Stimulated activated CD4-positive, alpha-beta T cell treated with anti-CD3 and anti-CD28 coated beads, Interleukin-2, amount 100 ng/mL, for 4 hours (primary cell): ENCODE measurements around the gene MMP25.
"Not testable (repeated sequence)": the region's sequence is repeated elsewhere in the genome, so short reads cannot be mapped to it uniquely, and the experiment has no call there.

Experiments
- DNase-seq: peaks from one replicate; pipeline ENCODE4 v3.0.0-alpha.2; 2020; ENCODE audit warnings: low read depth

MMP25 gene

DNA sequence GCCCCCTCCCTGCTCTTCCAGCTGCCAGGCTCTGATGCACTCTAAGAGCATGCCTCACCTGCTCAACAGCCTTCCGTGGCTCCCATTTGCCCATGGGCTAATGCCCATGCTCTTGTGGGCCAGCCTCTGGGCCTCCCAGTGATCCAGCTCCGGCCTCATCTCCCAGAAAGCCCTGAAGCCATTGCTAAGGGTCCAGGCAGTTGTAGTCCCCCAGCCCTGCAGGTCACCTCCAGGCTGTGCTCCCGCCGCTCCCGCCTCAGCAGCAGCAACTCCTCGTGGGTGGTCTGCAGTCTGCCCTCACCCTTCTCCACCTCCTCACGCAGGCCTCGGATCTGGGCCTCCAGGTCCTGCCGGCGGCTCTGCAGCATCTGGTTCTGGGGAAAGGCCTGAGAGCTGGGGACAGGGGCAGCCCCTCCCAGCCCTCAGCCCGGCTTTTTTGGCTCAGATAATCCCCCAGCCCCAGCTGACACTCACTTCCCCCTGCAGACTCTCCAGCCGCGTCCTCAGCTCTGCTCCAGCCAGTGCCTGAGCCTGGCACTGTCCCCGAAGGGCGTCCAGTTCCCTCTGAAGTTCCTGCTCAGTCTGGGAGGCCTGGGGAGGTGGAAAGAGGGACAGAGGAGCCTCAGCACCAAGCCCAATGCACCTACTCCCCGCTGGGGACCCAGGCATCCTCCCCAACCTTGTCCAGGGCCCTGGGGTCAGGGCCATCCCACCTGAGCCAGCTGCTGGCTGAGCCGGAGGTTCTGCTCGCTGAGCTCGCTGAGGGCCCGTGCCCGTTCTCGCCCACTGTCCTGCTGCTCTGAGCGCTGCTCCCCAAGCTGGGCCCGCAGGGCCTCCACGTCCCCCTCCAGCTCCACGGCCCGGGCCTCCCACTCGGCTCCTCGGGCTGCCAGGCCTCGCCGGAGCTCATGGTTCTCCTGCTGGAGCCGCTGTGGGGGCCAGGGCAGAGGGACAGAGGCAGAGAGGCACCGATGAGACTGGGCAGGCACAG is 15.8 kb upstream of the MMP25 start:
- DNase-seq = no peak

DNA sequence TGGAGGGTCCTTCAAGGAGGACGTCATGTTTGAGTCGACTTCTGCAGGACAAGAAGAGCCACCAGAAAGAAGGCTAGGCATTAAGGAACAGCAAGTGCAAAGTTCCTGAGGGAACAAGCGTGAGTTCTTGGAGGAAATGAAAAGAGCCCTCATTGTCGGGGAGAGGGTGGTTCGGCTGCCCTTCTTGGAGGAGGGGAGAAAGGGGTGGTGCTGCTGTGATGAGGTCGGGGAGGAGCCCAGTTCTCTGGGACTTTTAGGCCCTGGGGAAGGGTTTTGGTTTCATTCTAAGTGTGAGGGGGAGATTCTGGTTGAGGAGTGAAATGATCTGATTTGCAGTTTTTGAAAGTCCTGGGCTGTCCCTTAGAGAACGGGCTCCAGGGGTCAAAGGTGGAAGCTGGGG is 13.7 kb upstream of the MMP25 start:
- DNase-seq = no peak

DNA sequence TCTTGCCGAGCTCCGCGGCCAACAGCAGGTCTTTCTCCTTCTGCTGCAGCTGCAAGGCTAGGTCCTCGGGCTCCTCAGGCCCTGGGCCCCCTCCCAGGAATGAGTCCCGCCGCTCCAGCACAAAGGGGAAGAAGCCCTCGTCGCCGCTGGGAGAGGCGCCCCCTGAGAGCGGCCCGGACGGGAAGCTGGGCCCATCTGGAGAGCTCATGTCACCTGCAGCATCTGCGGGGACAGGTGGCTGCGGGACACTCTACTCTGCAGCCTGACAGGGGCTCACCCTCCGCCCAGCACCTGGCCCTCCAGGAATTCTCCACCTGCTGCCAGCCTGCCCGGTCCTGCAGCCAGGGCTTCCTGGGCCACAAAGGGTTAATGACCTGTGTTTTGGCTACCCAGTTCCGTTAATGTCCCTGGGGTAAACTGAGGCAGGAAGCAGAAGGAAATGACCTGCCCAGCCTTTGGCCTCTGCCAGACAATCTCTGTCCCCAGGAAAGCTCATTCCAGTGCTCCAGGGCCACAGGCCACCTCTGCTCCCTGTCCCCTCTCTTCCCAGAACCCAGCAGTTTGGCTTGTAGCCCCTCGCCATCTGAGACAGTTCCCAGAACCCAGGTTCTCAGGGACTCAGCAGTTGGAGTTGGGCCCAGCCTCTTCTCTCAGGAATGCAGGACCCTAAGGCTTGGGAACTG is 10.9 kb upstream of the MMP25 start:
- DNase-seq = no peak

DNA sequence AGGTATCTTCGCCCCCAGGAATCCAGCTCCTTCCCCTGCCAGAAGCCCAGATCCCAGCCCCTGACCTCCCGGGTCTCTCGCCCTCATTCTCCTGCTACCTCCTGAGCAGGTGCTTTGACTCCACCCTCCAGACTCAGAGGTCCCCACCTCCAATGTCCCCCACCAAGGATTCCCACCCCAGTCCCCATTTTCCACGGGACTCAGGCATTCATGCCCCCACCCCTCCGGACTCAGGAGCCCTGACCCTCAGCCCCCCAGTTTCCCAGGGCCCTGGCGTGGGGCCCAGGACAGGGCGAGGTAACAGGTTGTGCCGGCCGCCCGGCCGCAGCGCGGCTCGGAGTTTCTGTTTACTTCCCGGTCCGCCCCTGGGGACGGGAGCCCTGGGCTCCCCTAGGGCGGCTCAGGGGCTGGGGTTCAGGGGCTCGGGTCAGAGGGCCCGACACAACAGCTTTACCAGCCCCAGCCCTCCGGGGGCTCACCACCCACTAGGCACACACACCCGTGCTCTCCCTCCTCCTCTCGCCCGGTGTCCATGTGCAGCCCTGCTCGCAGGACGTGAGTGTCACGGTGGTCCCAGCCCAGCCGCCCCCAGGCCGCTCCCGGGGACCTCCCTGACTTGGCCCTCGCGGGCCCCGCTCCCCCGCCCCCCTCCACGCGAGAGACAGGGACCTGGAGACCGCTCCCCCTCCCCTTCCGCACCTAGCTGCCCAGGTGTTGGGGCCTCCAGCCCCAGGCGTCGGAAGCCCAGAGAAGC is 10.2 kb upstream of the MMP25 start:
- DNase-seq = no peak

DNA sequence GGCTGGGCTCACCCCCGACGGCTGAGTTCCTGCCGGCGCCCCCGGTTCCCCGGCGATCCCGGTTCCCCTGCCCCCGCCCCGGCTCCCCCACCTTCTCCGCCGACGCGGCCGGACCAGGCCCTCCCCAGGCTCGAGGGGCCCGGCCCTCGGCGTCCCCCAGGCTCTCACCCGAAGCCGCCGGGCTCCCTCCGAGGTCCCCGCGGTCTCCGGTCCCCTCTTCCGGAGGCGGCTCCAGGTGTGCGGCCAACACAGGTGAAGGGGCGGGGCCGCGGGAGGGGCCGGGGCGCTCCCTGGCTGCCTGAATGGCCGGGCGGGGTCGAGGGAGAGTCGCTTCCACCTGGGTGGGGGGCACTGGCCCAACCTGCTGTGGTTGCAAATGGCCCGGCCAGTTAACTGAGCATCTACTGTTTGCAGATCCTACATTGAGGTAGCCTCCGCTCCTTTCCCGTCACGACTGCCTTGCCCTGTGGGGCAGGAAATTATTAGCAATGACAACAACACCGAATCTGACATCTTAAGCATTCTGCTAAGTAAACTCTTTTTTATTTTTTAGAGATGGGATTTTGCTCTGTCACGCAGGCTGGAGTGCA is 9.5 kb upstream of the MMP25 start, which contains the start of gene BICDL2:
TSS of gene BICDL2 (minus strand) at position 219 of the 590 bp plus-strand sequence. CDS start 1,448 bp downstream, outside the sequence.
- DNase-seq = no peak

DNA sequence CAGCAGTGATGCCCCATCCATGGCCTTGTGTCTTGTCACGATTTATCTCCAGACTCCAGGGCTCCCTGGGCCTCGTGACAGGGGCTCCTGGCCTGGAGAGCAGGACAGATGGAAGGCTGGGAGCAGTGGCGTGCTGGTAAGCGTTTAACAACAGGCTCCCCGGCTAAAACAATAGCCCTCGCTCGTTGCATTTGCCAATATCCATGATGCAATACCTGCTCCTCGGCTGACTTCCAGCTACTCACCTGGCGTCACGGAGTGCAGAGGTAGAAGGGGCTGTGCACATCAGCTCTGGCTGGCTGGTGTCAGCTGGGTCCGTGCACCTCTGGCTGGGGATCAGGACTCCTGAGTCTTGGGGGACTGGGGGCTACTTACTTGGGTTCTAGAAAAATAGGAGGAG is 8.1 kb upstream of the MMP25 start:
- DNase-seq = no peak

DNA sequence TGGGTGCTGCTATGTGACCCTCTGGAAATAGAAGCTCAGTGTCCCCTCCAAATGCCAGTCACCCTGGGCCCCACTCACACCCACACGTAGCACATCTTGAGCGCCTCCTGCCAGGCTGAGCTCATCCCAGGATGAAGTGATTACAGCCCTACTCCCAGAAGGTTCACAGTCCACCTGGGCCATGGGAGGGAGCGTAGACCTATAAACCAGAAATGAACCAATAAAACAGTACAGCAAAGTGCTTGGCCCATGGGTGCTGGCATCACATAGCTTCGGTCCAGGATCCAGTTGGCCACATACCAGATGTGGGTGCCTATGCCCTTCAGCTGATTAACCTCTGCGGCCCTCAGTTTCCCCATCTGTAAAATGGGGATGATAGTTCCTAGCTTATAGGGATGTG is 7.5 kb upstream of the MMP25 start:
- no peak for DNase-seq

DNA sequence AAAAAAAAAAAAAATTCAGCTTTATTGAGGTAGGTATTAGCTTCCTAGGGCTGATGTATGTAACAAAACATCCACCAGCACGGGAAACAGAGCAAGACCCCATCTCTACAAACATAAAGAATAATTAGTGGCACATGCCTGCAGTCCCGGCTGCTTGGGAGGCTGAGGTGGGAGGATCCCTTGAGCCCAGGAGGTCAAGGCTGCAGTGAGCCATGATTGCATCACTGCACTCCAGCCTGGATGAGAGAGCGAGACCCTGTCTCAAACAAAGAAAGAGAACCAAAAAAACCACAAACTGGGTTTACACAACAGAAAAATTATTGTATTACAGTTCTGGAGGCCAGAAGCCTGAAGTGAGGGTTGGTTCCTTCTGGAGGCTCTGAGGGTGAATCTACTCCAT is 4.0 kb upstream of the MMP25 start:
- DNase-seq = no peak

DNA sequence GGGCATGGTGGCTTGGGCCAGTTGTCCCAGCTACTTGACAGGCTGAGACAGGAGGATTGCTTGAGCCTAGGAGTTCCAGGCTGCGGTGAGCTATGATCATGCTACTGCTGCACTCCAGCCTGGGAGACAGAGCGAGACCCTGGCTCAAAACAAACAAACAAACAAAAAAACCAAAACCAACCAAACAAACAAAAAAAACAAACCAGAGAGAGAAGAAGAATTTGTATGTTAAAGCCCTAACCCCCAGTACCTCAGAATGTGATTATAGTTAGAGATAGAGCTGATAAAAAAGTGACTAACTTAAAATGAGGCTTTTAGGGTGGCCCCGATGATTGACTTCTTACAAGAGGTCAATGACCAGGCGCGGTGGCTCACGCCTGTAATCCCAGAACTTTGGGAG is 1.7 kb upstream of the MMP25 start:
- no peak for DNase-seq

DNA sequence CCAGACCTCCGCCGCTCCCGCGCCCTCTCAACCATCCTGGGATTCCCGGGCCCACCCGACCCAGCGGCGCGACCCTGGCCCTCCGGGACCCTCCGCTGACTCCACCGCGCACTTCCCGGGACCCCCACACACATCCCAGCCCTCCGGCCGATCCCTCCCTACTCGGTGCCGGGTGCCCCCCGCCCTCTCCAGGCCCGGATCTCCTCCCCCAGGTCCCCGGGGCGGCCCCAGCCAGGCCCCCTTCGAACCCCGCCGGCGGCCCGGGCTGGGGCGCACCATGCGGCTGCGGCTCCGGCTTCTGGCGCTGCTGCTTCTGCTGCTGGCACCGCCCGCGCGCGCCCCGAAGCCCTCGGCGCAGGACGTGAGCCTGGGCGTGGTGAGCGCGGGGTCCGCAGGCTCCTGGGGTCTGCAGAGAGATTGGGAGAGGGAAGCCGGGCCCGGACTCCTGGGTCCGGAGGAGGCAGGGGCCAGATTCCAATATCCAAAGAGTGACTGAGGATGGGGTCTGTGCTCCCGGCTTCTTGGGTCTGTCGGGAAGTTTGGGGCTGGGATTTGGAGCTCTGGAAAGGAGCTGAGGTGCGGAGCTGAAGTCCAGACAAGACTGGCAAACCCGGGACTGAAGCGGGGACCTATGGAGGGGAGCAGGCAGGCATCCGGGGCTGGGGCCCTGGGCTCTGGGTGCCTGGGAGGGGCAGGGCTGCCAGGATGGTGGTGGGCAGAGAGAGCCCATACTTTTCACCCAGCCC is 453 bp downstream of the MMP25 start:
- DNase-seq = no peak

DNA sequence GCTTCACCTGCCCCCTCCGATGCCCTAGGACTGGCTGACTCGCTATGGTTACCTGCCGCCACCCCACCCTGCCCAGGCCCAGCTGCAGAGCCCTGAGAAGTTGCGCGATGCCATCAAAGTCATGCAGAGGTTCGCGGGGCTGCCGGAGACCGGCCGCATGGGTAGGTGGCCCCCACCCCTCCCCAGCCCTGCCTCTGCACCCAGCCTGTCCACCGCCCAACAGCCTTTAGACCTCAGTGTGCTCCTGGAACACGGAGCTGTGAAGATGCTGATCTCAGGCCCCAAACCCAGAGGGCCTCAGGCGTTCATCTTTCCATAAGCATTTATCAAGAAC is 993 bp downstream of the MMP25 start:
- DNase-seq = no peak

DNA sequence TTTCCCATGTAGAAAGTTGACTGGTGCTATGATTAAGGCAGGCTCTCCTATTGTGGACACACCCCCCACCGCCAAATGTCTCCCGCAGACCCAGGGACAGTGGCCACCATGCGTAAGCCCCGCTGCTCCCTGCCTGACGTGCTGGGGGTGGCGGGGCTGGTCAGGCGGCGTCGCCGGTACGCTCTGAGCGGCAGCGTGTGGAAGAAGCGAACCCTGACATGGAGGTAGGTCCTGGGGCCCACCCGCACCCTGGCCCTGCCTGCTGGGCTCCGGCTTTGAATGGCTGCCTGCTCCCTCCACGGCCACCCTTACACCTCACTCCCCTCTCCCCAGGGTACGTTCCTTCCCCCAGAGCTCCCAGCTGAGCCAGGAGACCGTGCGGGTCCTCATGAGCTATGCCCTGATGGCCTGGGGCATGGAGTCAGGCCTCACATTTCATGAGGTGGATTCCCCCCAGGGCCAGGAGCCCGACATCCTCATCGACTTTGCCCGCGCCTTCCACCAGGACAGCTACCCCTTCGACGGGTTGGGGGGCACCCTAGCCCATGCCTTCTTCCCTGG is 3.6 kb downstream of the MMP25 start:
- DNase-seq = no peak

DNA sequence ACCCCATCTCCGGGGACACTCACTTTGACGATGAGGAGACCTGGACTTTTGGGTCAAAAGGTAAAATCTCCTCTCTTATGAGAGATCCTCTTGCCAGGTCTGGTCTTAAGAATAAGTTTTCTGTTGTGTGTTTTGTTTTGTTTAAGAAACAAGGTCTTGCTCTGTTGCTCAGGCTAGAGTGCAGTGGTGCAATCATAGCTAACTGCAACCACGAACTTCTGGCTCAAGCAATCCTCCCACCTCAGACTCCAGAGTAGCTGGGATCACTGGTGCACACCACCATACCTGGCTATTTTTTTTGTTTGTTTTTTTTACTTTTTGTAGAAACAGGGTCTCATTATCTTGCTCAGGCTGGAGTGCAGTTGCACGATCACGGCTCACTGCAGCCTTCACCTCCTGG is 4.1 kb downstream of the MMP25 start:
- DNase-seq = no peak

DNA sequence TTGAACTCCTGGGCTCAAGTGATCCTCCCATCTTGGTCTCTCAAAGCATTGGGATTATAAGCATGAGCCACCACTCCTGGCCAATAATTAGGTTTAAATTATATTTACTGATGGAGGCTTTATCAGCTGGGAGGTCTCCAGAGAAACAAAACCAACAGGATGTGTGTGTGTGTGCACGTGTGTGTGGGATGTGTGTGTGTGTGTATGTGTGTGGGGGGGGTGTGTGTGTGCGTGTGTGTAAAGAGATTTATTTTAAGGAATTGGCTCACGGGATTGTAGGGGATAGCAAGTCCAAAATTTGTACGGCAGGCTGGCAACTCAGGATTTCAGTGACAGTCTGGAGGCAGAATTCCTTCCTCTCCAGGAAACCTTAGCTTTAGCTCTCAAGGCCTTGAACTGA is 4.6 kb downstream of the MMP25 start:
- DNase-seq = no peak

DNA sequence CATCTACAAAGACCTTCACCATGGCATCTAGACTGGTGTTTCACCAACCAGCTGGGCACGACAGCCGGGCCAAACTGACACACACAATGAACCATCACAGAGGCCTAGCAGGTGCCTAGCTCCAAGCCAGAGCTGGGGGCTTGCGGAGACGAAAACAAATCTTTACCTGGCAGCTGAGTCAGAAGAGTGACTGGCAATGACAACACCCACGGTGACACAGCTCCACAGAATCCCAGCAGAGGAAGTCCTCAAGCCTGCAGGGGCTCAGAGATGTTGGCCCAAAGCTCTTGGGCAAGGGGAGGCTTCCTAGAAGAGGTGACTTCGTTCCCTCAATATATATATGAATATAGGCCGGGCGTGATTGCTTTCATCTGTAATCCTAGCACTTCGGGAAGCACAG is 5.1 kb downstream of the MMP25 start:
- no peak for DNase-seq

DNA sequence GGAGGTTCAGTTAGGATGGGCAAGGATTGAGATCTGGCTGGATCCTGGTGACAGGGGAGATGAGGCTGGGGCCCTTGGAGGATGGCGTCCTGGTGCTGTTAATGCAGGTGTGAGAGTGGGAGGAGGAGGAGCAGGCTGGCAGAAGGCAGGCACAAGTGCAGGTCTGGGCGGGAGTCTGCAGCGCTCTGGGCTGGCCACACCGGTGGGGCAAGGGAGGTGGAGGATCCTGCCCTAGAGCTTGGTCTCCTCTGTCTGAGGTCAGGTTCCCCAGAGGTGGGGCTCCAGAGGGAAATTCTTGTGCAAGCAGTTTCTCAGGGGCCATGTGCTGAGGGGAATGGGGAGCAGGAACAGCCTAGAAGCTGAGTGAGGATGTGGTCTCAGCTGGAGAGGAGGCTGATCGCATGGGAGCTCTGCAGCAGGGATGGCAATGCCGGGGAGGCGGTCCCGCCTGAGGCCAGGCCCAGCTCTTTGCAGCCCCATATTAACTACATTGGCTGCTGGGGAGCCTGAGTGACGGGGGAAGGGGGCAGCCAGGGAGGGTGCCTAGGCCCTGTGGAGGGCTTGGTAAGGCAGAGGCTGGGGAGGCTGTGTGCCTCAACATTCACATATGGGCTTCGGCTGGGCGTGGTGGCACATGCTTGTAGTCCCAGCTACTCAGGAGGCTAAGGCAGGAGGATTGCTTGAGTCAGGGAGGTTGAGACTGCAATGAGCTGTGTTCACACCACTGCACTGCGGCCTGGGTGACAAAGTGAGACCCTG is 6.4 kb downstream of the MMP25 start:
- not testable (repeated sequence) for DNase-seq

DNA sequence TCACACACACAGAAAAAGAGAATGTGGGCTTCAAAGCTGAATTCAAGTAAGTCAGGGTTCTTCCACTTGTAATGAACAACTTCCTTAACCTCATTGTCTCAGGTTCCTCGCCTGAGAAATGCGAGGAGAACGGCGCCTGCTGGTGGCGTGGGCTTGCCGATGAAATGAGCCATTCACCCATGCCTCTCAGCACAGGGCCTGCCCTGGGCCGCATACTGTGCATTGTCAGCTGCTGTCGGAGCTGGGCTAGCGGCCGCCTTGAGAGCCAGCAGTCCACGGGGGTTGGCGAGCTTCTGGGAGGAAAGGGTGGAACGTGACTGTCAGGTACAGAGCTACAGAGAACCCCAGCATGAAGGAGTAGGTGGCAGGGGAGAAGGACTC is 7.0 kb downstream of the MMP25 start:
- not testable (repeated sequence) for DNase-seq

DNA sequence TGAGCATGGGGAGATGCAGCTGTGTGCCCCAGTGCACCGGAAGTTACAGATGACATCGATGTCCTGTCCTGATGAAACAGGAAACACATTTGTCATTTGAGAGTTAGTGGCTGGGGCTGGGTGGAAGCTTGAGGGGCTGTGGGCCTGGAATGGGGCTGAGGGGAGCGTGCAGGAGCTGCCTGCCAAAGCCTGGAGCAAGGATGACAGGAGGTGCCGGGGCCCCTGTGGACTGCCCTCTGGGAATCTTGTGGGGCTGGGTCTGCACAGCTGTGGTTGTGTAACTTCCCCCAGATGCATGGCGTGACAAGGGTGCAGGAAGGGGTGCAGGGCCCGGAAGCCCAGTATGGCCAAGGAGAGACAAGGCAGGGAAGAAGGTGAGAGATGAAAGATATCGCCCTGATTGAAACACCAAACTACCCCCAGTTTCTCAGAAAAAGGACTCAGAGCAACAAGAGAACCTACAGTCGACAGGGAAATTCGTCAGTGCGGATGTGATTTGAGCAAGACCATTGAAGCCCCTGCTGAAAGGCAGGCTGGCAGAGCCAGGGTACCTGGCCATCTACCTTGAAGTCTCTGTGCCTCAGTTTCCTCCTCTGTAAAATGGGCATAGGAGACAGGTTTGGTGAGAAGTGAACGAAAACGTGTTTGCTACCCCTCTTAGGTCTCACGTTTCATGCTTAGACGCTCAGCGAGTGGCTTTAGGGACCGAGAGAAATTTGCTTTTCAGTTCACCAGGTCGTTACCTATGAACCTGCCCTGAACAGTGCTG is 8.8 kb downstream of the MMP25 start:
- no peak for DNase-seq

DNA sequence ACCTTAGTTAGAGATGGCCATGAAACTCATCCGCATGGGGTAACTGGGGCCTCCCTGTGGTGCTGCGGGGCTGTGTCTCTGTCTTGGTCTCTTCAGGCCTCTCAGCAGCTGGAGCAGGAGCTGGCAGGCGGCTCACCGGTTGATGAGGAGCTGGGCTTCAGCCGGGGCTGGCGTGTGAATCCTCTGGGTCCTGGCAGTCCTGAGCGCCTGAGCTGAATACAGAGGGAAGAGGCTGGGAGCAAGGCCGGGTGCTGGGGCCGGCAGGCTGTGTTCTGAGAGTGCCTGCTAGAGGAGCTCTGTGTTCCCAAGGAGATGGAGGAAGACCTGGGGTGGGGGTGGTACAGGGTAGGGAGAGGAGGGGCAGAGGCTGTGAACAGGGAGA is 9.4 kb downstream of the MMP25 start:
- DNase-seq = not testable (repeated sequence)
